Prostate gland (tissue), 2 donors: ENCODE data around the gene RPTOR. TPM values are rescaled to one million over a fixed set of nuclear protein-coding genes. Genes with fewer than 3 reads are reported as not detected.

Source experiments
- DNase-seq: peaks from one replicate; pipeline ENCODE4 v3.0.0-alpha.2; 2019; ENCODE audit warnings: low spot score
- H3K27ac ChIP-seq, 2 donors: fragments of 200-600 bp; sonication (generic); 2 replicates each; pipeline ENCODE4 v1.5.1; 2017 to 2019
- H3K27me3 ChIP-seq: fragments of 200-600 bp; sonication (generic); replicated peaks from 2 replicates; pipeline ENCODE4 v1.5.1; 2019; ENCODE audit not compliant: insufficient read depth
- H3K36me3 ChIP-seq, 2 donors: fragments of 200-600 bp; sonication (generic); 1 replicate in 1 of 2; 2 replicates in 1 of 2; pipeline versions ENCODE4 v1.5.1 to v1.8.1; 2017 to 2019
- H3K4me1 ChIP-seq: fragments of 200-600 bp; sonication (generic); replicated peaks from 2 replicates; pipeline ENCODE4 v1.5.1; 2019
- H3K4me3 ChIP-seq, 2 donors: fragments of 200-600 bp; sonication (generic); 2 replicates each; pipeline ENCODE4 v1.5.1; 2017 to 2019
- H3K9me3 ChIP-seq: fragments of 200-600 bp; sonication (generic); 2 replicates; pipeline ENCODE4 v1.5.1; 2017
- CTCF ChIP-seq, 4 experiments: fragments of 200-600 bp in 2 of 4; fragments of 450-650 bp in 2 of 4; sonication (generic) in 2 of 4; IDR thresholded peaks; 1 replicate in 3 of 4; 2 replicates in 1 of 4; pipeline ENCODE4 v1.5.1; 2016 to 2019; ENCODE audit warnings: antibody characterized with exemption in 4 of 4, mild to moderate bottlenecking in 2 of 4, moderate library complexity in 2 of 4
- POLR2A ChIP-seq: fragments of 450-650 bp; IDR thresholded peaks from one replicate; pipeline ENCODE4 v1.6.1; 2016; ENCODE audit warnings: antibody characterized with exemption, mild to moderate bottlenecking
- POLR2AphosphoS5 ChIP-seq: sonication (generic); formaldehyde crosslinking; IDR thresholded peaks from one replicate; pipeline ENCODE4 v1.6.1; 2017; ENCODE audit warnings: antibody characterized with exemption
- WGBS: methylation state at CpG from one replicate; pipeline ENCODE4 v1.1.5; 2018; 5-methylcytosine and 5-hydroxymethylcytosine counted together
- intact Hi-C: fragments of 100-400 bp; cut with DNase I; formaldehyde crosslinking; loops from one replicate; pipeline ENCODE4 v1.14.2; 2022
- total RNA-seq, 2 donors: library from RNA; depleted of rRNA; stranded (reverse); fragments of >200 nt; gene quantifications; one replicate each; pipeline ENCODE4 v1.1.0, GENCODE V29; 2016

RPTOR gene
- total RNA-seq, 2 donors from 2014 or later = 30.3 to 62.5 TPM

DNA sequence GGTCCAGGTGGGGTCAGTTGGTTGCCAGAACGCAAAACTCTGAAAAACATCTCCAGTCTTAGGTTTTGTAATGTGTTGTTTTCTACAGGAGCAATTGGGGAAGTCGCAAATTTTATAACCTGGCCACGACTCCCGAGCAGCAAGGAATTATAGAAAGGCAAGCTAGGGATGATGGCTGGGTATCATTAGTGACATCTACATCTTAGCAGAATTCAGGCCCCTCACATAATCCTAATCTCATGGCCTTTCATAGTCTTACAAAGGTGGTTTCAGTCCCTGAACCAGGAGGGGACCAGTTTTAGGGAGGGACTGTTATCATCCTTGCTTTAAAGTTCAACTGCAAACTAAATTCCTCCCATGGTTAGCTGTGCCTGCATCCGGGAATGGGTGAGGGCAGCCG is 117.9 kb downstream of the RPTOR start:
- no peaks in the 10 kb centered on the region for H3K9me3 ChIP-seq
- DNase-seq = no peak
- H3K36me3 ChIP-seq = no peaks in the 10 kb centered on the region
- TF ChIP-seq POLR2A = no peak
- TF ChIP-seq POLR2AphosphoS5 = no peak
- no peak for TF ChIP-seq CTCF (IDR thresholded peaks at IDR 0.05)
- intact Hi-C loops = no loop called here
- H3K27me3 ChIP-seq = no peaks in the 10 kb centered on the region
- WGBS = 81% methylated on average over 6 of the region's 6 CpGs
- H3K4me1 ChIP-seq = no peaks in the 10 kb centered on the region
- H3K4me3 ChIP-seq = no peak overlapping the region
- H3K27ac ChIP-seq = no peak overlapping the region

DNA sequence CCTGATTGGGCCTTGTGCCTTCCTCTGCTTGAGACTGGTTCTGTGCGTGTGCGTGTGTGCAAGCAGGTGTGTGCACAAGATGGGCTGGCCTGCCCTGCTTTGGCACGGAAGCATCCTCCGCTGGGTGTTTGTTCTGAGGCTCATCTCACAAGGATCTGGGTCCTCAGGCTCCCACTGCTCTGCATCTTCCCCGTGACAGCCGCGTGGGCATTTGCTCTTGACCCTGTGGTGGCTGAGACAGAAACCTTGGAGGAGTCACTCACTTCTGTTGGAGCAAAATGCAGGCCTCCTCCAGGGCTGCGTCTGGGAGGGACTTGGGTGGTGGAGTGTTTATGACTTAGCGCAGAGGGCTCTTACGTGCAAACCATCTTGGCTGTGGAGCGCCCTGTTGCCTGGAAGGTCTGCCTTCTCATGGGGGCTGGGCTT is 119.2 kb downstream of the RPTOR start:
- WGBS = 66% methylated on average over 9 of the region's 11 CpGs
- no peak for DNase-seq
- Histone ChIP-seq H3K4me1 (no peaks in the 10 kb centered on the region), H3K9me3 (no peaks in the 10 kb centered on the region), H3K4me3 (no peak overlapping the region), H3K27ac (no peak overlapping the region), H3K27me3 (no peaks in the 10 kb centered on the region), H3K36me3 (no peaks in the 10 kb centered on the region)
- intact Hi-C loops = no loop called here
- TF ChIP-seq POLR2A = no peak
- no peak for TF ChIP-seq CTCF (IDR thresholded peaks at IDR 0.05)
- TF ChIP-seq POLR2AphosphoS5 = no peak

- no peak overlapping the region for H3K27ac ChIP-seq
- H3K4me1 ChIP-seq = no peaks in the 10 kb centered on the region
- H3K27me3 ChIP-seq = no peaks in the 10 kb centered on the region
- no peak overlapping the region for H3K4me3 ChIP-seq
- intact Hi-C loops = no loop called here
- no peaks in the 10 kb centered on the region for H3K9me3 ChIP-seq
- TF ChIP-seq POLR2A (no peak), CTCF (IDR thresholded peaks at IDR 0.05) (no peak), POLR2AphosphoS5 (no peak)
- H3K36me3 ChIP-seq = no peaks in the 10 kb centered on the region
- no peak for DNase-seq
- 41% methylated on average over 7 of the region's 7 CpGs for WGBS
Measured at GRCh38 chr17:80664217-80664790, 119.7 kb downstream of the RPTOR start.

- Histone ChIP-seq H3K27ac (no peak overlapping the region), H3K4me1 (no peaks in the 10 kb centered on the region), H3K27me3 (no peaks in the 10 kb centered on the region), H3K4me3 (no peak overlapping the region), H3K9me3 (no peaks in the 10 kb centered on the region), H3K36me3 (no peaks in the 10 kb centered on the region)
- no peak for DNase-seq
- intact Hi-C loops = no loop called here
- no peak for TF ChIP-seq POLR2A
- TF ChIP-seq POLR2AphosphoS5 = no peak
- TF ChIP-seq CTCF (IDR thresholded peaks at IDR 0.05) = no peak
- WGBS = 73% methylated on average over 11 of the region's 11 CpGs
Measured at GRCh38 chr17:80665792-80666191, 121.2 kb downstream of the RPTOR start.

DNA sequence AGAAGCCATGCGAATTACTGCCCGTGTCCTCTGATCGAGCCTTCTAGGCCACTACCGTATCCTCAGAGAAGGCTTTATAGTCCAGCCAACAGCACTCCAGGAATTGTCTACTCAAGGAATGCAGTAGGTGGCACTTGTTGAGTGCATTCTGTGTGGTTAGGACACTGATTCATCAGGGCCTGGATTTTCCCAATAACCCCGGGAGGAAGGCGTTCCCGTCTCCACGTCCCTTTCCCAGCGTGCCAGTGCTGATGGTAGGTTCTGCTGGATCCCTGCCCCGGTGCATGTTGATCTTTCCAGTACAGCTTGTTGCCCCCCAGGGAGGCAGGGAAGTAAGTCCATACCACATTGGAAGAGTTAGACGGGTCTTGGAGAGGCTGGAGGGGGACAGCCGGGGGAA is 122.2 kb downstream of the RPTOR start:
- no peak overlapping the region for H3K4me3 ChIP-seq
- TF ChIP-seq CTCF (IDR thresholded peaks at IDR 0.05) = no peak
- no peak for TF ChIP-seq POLR2A
- TF ChIP-seq POLR2AphosphoS5 = no peak
- H3K4me1 ChIP-seq = no peaks in the 10 kb centered on the region
- no peaks in the 10 kb centered on the region for H3K9me3 ChIP-seq
- H3K27me3 ChIP-seq = no peaks in the 10 kb centered on the region
- DNase-seq = no peak
- intact Hi-C loops = no loop called here
- H3K36me3 ChIP-seq = no peaks in the 10 kb centered on the region
- no peak overlapping the region for H3K27ac ChIP-seq
- 95% methylated on average over 12 of the region's 12 CpGs for WGBS
